GM18526 (cell line): ENCODE results near the gene IYD.

Experiments
- POLR2A ChIP-seq: IDR thresholded peaks from 3 replicates; pipeline ENCODE4 v1.6.1; 2011; ENCODE audit not compliant: insufficient read length; ENCODE audit errors: extremely low read depth

The IYD gene

DNA sequence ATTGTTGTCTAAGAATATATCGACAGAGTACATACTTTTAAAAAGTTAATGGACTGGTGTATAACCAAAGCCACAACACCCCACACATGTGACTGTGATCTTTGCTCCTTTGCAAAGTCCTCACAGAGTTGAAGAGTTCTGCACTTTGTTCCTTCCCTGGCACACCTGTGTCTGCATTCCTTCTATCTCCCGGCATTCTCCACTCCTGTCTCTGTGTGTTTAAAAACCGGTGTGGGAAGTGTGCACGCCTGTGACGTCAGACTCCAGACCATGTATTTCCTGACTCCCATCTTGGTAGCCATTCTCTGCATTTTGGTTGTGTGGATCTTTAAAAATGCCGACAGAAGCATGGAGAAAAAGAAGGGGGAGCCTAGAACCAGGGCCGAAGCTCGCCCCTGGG lies at the start of gene IYD:
Gene IYD (plus strand): TSS at position 251 of the 400 bp plus-strand sequence. CDS start 20 bp downstream, at position 271.
- TF ChIP-seq POLR2A, result no peak

- TF ChIP-seq POLR2A, result no peak
These were observed 48.9 kb upstream of the IYD start for GRCh38 chr6:150319924-150320323.

DNA sequence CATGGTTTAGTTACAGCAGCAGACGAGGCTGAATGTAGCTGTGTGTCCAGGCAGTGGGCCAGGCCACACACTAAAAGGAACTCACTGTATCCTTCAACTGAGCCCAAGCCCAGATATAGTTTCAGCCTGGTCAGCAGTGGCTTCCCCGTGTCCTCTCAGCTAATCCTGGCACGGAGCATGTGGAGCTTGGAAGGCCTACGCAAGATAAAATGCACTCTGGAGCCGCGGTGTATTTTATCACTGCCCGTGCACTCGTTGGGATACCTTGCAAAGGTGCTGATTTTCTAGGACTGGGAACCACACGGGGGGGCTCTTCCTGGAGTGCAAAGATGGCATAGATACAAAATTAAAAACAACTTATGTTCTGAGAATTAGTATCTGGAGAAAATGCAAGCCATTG lies 48.4 kb upstream of the IYD start:
- TF ChIP-seq POLR2A, result no peak

DNA sequence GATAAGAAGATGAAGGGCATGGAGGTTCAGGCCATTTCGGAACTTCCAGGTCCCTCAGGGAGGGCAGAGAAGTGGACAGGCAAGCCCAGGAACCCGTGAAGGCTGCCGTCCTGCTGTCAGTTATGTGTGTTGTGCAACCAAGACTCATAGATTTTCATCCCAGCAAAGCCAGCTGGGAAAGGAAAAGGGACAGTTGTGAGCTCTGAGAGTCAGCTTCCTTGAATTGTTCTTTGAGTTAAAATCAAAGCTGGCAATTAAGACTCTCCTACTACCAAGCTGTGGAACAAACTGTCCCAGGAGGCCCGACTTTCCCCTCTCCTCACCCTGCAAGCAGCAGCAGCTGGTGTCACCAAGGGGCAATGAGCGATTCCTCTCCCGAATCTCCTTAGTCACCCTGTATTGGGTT lies 46.3 kb upstream of the IYD start:
- no peak for TF ChIP-seq POLR2A

- no peak for TF ChIP-seq POLR2A
These were observed 45.6 kb upstream of the IYD start for GRCh38 chr6:150323205-150323604.

DNA sequence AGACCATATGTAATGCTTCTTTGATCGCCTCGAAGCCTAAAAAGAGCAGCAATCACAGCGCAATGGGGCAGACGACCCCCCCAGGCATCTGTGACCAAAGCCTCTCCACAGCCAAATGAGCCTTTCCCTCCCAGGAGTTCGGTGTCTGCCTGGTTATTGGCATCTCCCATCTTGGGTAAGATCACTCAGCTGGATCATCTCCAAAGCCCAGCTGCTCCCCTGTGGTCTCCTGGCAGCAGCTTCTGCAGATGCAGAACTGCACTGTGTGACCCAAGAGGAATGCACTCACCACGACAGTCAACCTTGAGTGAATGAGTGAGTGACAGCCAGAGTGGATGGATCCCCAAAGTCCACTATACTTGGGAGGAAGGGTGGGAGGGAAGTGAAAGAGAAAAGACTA lies 44.8 kb upstream of the IYD start:
- no peak for TF ChIP-seq POLR2A

DNA sequence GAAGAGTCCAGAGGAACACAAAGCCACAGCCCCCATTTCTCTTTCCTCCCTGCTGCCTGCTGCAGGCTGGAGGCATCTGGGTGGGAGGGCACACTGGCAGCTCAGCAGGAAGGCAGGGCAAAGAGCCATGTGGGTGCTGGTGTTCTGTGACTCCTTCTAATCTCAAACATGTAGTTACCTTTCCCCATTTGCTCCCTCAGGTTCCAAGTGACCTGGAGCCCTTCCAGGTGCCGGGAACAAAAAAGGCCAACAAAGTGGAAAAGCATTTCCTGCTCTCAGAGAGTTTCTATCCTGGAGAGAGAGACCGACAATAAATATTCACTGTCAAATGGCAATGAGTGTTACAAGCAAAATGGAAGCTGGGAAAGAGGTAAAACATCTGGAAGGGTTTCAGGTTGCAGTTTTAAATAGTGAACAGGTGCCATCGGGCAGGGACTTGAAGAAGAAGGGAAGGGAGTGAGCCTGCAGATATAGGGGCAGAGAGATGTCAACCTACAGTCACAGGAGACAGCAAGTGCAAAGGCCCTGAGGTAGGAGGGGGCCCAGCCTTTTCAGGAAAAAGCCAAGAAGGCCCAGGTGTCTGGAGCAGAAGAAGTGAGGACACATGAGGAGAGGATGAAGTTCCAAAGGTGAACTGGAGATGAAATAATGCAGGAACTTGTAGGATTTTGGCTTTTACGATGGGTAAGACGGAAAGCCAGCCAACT lies 43.6 kb upstream of the IYD start:
- no peak for TF ChIP-seq POLR2A

- no peak for TF ChIP-seq POLR2A
These were observed 41.6 kb upstream of the IYD start for GRCh38 chr6:150327117-150327774.

DNA sequence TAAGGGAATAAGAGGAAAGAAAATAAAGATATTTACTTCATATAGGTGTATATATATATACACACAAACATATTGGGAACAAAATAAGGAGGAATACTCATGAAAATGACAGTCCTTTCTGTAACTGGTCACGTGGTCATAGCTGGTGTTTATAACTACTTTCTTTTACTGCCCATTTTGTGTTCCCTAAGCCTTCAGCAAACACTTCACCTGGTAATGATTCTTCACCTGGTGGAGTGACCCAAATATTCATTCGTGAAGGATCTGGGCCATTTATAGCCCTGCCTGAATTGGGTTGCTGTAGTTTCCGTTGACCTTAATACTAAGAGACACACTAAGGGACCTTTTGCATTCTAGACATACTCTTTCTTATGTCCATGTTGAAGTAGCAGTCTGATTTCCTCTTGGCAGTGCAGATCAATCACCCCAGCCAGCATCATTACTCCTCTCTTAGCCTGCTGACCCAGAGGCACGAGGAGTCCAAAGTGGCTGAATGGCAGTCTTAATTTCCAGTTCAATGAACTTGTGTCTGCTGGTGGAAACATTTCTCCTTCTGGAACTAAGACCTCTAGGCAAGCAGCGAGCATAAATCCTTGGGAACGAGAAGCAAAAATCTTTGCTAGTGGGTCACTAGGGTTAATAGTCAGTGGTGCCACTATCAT lies 39.9 kb upstream of the IYD start:
- TF ChIP-seq POLR2A, result no peak

DNA sequence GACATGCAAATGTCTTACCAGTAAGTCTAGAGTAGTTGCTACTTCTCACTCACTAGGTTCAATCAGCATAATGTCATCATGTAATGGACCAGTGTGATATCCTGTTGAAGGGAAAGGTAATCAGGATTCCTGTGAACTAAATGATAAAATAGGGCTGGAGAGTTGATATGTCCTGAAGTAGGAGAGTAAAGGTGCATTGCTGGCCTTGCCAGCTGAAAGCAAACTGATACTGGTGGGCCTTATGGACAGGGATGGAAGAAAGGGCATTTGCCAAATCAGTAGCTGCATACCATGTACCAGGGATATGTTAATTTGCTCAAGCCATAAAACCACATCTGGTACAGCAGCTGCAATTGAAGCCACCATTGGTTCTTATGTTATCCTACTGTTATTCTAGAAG lies 37.5 kb upstream of the IYD start:
- TF ChIP-seq POLR2A, result no peak

GRCh38 chr6:150332939-150333584 lies 35.8 kb upstream of the IYD start:
- TF ChIP-seq POLR2A, result no peak

DNA sequence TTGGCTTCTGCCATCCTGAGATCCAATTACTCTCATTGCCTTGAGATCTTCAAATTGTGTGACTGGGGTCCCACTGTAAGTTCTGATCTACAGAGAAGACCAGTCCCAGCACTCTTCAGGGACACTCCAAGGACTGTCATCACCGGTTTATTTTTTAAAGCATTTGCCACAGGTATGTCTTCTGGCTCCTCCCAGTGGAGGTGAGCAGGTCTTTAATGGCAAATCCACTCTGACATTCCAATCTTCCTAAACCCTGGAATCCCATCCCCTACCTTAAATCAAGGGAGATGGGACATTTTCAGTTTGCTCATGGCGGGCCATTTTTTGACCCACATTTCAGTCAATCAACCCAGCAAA lies 35.2 kb upstream of the IYD start:
- TF ChIP-seq POLR2A, result no peak

- TF ChIP-seq POLR2A, result no peak
These were observed 33.7 kb upstream of the IYD start for GRCh38 chr6:150334790-150335783.

DNA sequence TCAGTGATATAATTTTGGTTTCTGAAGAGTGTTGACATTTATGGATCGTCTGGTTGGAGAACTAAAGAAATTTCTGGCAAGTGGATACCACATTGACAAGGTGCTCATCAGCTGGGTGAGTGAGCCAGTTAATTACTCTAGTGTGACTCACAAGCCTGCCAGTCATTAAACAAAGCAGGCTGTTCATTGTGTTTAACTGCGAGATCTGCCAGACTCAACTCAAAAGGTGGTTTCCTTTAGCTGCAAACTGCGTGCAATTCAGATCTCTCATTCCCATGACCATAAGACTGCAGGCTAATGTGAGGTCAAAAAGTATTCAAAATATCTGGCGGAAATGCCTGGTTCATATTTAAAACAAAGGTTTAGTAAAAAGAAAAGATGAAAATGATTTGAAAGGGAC lies 32.5 kb upstream of the IYD start:
- TF ChIP-seq POLR2A, result no peak

GRCh38 chr6:150336708-150337107 lies 32.1 kb upstream of the IYD start:
- TF ChIP-seq POLR2A, result no peak
